GF-D8 (cell line): ENCODE data around the gene STK40.
A peak's percentile ranks its signal among the peaks of the same experiment; 100 is the strongest.

Experiments
- DNase-seq: peaks from one replicate; lab custom pipeline; 2025; lab: John Stamatoyannopoulos, UW

The STK40 gene

DNA sequence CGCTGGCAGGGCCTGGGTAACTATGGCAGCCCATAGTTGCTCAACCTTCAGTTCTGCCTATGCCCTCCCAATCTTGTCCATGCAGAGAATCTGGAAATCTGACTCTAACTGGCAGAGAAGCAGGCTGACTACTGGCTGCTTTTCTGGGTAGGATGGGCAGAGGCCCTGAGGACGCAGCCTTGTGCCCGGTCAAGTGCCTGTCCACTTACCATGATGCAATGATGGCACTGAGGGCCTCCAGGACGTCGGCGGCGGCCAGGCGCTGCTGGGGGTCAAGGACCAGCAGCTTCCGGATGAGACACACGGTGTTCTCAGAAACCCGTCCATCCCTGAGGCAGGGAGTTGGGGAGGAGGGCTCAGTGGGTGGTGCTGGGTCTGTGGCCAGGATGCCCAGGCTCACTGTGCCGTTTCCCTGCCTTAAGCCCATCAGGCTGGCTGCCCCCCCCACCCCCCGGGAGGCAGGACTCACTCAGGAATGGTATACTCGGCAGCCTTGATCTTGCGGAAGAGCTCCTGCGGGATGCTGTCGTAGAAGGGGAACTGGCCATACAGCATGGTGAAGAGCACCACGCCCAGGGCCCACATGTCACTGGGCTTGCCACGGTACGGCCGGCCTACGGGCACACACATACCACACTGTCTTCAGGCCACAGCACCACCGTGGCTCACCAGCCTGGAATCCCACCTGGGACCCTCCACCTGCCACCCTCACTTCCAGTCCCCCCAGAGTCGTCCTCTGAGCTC lies 41.9 kb downstream of the STK40 start:
- DNase-seq = no peak

DNA sequence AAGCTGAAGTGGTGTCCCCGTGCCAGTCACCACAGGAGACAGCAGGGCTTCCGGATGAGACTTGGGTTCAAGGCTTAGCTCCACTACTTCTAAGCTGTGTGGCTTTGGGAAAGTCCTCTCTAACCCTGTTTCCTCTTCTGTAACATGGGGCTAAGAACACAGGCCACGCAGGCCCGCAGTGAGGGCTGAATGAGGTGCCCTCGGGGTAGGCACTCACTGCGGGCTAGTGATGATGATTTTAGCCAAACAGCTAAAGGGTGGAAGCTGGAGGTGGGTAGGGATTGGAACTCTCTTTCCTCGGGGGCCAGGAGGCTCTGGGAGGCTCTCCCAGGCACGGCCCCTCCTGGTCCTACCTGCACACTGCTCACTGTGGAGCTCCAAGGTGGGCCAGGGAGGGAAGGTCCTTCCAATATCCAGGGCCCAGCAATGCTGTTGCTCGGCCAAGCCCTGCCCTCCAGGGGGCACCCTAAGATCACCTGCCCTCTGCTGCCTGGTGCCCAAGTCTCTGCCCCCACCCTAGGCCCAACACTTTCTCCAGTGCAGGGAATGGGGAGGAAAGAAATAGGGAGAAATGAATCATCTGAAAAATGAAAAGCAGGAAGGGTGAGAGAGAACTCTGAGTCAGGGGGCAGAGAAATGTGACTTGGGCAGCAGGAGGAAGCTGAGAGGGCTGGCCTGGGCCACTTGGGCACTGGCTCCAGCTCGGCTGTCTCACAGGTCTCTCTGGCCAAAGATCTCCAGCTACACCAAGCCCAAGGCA lies 43.1 kb downstream of the STK40 start:
- no peak for DNase-seq

DNA sequence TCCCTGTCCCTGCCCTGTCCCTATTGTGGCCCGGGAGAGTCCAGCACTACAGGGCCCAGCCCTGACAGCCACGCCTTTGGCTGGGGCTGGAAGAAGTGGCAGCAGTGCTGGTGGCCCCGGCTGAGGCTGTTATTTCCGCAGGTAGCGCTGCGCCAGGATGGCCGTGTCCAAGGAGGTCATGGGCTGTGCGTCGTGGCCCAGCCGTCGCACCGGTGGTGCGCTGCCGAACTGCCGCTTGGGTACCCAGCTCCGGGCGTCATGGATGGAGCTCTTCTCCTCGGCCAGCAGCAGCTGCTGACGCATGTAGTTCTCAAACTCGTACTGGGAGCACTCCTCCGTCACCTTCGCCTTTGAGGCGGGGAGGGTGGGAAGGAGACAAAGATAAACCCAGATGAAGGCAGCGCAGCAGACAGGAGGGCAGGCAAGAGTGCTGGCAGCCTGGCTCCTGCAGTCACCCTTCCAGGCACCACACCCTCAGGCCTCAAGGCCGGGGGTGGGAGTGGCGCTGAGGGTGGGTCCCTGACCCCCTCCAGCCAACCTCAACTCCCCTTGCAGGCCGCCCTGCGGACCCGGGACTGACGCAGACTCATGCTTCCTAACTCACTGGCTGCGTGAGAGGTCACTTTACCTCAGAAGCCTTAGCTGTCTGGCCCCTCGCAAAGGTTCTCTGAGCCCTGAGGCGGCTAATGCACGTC lies 44.0 kb downstream of the STK40 start:
- no peak for DNase-seq

DNA sequence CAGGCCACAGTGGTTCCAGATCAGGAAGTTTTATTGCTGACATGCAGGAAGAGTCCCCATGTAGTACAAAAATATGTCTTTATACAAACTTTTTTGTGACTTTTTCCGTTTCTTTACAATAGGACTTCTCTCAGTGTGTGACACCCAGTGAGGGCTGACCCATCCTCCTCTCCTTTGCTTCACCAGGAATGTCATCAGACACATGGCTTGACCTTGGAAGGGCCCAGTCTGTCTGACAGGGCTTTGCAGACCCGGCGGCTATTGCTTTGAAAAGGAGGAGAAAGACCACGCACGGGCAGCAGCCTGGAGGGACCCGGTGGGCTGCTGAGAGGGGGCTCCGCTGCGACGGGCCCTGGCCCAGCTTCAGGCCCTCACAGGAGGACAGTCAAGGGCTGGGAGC lies 46.1 kb downstream of the STK40 start:
- DNase-seq = no peak

DNA sequence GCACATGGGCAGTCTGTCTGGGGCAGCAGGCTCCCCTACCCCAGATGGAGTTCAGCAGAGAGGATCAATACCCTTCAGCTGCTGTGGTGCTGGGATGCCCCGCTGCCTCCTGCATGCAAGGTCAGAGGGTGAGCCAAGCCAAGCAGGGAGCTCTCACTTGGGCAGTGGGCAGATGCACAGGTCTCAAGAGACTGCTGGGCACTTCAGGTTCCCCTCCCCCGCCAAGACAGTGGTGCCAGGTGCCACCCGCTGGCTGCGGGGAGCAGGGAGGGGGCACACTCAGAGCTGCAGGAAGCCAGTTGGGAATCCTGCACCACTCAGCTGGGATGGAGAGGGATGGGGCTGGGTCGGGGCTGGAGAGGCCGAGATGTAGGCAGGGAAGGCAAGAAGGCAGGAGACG lies 46.5 kb downstream of the STK40 start:
- no peak for DNase-seq

DNA sequence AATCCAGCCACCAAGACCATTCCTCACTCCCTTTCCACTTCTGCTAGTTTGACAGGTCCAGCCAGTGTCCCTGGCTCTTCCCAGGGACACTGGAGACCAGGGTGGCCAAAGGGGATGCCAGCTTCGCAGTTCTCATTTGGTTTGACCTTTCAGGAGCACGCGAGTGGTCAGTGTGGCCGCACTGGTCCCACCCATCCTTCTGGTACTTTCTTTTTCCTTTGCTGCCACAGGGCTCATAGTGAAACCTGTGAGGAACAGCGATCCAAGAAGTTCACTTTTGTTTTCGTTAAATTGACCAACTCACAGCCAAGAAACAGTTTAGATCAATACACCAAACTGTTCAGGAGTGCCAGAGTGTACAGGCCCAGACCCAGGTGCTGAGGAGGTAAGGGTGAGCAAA lies 47.9 kb downstream of the STK40 start:
- DNase-seq = no peak

DNA sequence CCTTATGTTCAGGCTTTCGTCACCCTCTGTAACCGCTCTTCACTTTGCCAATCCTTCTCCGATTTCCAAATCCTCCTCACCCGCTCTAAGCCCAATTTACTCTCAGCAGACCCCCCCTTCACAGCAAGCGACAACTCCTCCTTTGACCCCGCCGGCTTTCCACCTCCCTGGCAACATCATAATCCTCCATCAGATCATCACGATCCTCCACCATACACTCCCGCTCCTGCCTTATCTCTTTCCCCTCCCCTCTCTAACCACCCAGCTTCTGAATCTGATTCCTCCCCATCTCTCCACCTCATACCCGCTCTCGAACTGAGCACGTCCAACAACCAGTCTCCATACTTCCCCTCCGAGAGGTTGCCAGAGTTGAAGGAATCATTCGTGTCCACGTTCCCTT lies 54.8 kb downstream of the STK40 start:
- no peak for DNase-seq

DNA sequence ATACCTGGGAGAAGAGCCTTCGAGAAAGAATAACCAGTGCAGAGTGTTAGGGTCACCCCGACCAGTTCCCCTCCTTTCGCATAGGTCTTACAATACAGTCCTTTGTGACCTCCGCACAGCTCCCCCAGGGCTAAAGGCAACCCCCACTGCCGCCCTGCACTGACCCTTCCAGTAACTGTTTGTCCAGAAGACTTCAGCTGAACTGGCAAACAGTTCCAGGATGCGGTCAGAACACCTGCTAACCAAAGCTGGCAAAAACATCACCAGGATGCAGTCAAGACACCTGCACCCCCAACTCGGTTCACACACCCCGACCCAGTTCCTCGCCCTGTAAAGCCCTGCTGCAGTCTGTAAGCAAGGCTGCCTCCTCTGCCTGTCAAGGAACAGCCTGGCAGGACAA lies 55.9 kb downstream of the STK40 start:
- no peak for DNase-seq

DNA sequence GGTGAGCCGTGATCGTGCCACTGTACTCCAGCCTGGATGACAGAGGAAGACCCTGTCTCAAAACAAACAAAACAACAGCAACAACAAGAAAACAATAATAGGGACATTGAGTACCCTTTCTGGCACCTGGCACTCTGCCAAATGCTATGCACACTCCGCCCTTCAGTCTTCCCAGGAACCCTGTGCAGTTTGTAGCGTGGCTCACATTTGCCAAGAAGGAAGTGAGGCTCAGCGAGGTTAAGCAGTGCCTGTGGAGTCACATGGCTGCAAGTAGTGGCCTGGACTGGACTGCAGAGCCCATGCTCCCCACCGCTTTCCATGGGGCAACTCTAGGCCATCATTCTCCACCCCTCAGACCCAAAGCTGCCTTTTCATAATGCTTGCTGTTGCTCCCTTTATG lies 57.0 kb downstream of the STK40 start:
- DNase-seq = no peak

DNA sequence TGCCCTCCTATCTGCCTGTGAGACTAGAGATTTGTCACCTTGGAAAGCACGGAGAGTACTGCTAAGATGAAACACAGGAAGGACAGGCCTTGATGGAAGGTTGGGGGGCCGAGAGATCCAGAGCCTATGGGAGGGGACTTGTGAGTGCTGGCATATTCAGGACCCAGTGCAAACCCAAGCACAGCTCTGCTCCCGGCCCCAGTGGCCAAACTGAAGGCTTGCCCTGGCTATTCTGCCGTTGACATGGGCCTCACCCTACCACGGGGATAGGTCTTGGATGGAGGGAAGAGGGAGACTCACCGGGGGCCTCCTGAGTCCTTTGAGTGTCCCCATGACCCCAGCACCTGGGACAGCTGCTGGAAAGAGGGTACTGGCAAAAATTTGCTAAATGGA lies 57.6 kb downstream of the STK40 start:
- no peak for DNase-seq

DNA sequence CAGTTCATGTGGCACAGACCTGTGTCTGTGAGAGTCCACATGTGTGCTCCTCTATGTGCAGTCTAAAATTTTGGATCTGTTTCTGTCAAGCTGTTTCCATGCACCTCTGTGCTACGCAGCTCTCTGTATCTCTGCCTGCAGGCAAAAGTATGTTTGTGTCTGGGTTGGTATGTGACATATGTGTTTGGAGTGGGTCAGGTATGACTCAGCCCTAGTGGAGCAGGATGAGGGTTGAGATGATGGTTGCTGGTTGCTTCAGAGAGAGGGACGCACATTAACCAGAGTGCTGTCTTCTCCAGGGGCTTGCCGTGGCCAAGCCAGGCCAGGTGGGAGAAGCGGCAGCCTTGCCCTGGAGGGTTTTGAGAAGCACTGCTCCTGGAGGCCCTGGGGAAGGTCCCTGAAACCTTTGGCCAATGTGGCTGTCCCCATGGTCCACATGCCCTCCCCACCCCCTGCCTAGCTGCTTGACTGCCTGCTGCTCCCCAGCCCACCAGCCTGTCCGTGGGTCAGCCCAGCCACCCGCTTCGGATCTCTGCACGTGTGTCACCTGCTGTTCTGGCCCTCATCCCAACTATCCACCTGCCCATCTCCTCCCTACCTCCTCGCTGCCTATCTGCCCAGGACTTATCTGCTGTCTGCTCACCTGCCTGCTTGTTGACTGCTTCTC lies 58.2 kb downstream of the STK40 start:
- no peak for DNase-seq

DNA sequence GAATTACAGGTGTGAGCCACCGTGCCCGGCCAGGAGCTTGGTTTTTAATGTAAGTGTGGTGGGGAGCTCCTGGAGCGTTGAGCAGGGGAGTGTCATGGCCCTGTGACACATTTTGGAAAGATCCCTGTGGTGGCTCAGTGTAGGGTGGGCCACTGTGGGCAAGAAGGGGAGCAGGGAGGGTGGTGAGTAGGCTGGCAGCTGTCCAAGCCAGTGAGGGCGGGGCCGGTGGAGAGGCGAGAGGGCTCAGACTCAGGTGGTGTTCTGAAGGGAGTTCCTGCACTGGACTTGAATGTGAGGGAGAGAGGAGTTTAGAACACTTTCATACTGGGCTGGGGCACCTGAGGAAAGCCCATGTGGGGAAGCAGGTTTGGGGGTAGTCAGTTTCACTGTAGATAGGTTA lies 59.2 kb downstream of the STK40 start:
- no peak for DNase-seq

DNA sequence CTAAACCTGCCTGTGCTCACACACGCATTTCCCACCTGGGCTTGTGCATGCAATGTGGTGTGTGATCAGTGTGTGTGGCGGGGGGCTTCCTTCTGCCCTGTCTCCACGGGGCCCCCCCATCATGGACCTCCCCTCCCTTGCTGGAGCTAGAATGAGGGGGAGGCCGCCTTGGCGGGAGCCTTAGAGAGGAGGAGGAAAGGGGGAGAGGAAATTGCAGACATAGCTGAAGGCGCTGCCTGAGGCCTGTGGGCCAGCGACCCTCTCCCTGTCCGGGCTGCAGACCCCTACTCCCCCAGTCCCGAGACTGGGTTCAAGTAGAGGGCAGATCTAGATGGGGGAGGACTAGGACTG lies 61.4 kb downstream of the STK40 start:
- DNase-seq = no peak

DNA sequence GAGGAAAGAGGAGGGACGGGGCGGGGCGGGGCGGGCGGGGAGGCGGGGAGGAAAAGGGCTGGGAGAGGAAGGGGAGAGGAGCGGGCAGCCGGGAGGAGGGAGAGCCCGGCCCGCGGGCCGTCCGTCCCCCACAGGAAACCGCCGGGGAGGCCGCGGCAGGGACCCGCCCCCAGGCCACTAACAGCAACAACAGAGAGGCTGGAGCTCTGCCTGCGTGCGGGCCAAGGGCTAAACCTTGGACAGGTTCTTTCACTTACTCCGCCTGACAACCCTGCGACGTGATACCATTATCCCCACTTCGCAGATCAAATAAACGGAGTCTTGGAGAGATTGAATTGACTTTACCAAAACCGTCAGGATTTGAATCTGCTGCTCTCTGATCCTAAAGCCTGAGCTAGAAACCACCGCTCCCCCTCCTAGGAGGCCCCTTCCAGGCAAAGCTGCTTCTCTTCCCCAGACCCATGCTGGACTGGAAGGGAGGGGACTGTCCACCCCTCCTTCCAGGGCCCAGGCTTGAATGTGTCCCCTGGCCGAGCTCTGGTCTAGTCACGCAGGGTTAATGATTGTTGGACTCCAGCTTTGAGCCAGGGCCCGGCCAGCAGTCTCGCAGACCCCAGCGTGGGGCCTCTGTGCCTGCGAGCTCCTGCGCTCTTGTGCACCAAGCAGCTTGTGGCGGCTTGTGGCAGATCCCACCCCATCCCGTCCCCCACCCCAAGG lies 61.9 kb downstream of the STK40 start, which contains the start of gene EVA1B:
Gene EVA1B (minus strand): TSS at position 10 of the 717 bp plus-strand sequence. CDS start 608 bp downstream, outside the sequence.
- peak; percentile 27 for DNase-seq

DNA sequence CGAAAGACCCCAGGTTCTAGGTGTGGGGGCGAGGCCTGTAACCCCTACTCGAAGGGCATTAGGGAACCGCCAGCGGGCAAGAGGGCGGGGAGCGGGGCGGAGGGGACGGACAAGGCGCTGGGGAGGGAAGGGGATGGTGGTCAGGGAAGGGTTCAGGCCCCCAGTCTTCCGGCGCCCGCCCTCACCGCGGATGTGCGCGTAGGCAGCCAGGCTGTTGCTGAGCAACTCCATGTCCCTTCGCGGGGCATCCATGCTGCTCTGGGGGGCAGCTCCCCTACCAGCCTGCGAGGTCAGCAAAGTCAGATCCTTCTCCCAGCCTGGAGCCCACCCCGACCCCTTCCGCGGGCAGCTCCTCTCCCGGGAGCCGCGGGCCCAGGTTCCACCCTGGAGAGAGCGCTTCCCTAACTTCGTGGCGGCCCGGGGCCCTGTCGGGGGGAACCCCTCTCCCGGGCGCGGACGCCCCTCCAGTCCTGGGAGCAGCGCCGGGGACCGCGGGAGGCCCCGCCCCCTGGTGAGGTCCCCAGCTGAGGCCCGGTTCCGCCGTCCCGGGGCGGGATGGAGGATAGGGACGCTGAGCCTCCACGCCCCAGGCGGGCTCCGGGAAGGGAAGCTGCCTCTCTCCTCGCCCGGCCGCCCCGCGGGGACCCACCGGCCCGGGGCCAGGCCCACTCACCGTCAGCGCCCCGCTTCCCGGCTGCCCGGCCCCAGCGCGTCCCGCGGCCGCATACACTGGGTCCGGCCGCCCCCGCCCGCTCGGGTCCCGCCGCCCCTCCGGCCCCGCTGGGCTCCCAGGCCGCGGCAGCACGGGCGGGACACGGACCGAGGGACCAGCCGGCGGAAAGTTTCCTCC lies 62.7 kb downstream of the STK40 start:
- DNase-seq = no peak

DNA sequence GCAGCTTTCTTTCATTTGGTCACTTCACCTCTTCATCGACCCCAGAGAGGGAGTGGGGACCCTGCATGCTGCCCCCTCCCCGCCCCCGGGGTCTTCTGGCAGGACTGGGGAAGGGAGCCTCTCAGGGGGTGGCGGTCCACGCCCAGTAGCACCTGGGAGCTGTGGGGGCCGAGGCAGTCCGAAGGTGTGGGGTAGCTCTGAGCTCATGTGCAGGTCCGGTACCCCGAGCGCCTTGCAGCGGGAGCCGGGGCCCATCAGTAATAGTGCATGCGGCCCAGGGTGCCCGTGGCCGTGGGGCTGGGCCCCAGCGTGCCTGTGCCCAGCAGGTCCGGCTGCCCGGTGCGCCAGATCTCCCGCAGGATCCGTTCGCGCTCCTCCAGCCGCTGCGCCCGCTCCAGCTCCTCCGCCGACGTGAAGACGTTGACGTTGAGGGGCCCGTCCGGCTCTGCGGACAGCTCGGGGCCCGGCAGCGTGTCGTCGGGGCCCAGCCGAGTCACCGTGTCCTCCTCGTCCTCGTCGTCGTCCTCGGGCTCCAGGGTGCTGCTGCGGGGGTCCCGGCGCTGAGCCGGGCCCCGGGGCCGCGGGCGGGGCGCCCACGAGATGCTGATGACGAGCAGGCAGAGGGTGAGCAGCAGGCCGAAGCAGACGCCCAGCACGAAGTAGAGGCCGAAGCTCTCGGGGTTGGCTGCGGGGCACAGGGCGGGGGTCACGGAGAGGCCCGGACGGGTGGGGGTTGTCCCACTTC lies 63.5 kb downstream of the STK40 start:
- no peak for DNase-seq

DNA sequence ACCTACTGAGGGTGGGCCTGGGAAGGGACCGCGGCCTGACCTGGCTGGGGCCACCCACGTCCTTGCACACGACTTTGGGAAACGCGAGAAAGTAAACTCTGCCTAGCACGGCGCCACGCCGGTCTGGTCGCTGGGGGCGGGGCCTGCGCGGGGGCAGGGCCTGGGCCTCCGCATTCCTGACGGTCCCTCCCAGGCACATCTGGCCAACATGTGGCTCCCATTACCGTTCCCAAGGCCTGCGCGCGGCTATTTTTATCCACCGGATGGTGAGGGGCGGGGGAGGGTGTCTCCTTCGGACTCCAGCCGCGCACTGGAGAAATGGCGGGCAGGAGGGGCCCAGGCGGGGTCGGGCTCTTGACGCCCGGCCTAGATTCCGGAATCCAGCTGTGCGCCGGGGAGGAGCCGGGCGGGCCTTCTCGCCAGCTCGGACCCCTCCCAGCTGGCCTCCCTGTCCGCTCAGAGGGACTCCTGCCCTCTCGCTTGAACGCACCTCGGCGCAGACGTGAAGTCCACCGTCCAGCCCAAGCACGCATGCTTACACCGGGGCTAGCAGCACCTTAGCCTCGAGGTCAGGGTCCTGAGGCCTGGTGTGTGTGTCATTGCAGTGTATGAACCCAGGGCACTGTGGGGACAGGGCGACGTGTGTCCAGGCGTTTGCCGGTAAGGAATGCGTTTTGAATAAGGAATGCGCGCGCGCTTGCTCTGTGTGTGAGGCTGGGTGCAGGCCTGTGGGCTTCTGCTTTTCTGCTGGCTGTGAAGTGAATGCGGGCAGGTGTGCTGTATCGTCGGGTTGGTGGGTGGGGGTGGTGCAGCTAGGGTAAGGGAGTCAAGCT lies 64.4 kb downstream of the STK40 start:
- no peak for DNase-seq

DNA sequence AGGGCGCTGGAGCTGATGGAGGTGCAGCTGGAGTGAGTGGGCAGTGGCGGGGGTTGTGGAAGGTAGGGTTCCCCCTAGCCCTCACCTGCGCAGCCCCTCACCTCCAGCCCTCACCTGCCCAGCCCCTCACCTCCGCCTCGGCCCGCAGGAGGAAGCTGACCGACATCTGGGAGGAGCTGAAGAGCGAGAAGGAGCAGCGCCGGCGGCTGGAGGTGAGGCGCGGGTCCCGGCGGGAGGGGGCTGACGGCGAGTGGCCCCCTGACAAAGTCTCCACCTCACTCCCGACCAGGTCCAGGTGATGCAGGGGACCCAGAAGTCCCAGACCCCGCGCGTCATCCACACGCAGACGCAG lies 65.0 kb downstream of the STK40 start:
- DNase-seq = no peak

DNA sequence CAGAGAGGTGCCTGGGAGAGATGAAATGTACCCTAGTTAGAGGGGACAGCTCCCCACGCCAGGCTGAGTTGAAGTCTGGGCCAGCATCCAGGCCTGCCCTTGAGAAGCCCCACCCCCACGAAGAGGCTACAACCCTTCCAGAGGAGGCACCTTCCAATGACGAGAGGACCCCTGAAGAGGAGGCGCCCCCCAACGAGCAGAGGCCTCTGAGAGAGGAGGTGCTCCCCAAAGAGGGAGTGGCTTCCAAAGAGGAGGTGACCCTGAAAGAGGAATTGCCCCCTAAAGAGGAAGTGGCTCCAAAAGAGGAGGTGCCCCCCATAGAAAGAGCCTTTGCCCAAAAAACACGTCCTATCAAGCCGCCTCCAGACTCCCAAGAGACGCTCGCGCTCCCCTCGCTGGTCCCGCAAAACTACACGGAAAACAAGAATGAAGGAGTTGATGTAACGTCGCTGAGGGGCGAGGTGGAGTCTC lies 65.4 kb downstream of the STK40 start:
- DNase-seq = no peak
